ENCODE data around the gene CMTM1. TPM values are rescaled to one million over a fixed set of nuclear protein-coding genes. Genes with fewer than 3 reads are reported as not detected.

Gene CMTM1
- total RNA-seq, 1 donor from 2014 or later: 0.95 TPM

GRCh38 chr16:66519482-66520373 lies 46.5 kb upstream of the CMTM1 start:
- ChIA-PET POLR2A (interaction anchor here (9.8 kb wide), 1 partner anchor 30 kb away, joined by 162 read pairs; the partner anchor contains the start of genes CKLF and TK2), CTCF (no interaction called here)
- intact Hi-C loops (cut with micrococcal nuclease): loop anchor here (2.0 kb wide), 1 partner anchor 231 kb away; the partner anchor contains the start of gene DYNC1LI2
- H3K4me3 Mint-ChIP-seq: no peak overlapping the region
- TF ChIP-seq, protein P1, sequence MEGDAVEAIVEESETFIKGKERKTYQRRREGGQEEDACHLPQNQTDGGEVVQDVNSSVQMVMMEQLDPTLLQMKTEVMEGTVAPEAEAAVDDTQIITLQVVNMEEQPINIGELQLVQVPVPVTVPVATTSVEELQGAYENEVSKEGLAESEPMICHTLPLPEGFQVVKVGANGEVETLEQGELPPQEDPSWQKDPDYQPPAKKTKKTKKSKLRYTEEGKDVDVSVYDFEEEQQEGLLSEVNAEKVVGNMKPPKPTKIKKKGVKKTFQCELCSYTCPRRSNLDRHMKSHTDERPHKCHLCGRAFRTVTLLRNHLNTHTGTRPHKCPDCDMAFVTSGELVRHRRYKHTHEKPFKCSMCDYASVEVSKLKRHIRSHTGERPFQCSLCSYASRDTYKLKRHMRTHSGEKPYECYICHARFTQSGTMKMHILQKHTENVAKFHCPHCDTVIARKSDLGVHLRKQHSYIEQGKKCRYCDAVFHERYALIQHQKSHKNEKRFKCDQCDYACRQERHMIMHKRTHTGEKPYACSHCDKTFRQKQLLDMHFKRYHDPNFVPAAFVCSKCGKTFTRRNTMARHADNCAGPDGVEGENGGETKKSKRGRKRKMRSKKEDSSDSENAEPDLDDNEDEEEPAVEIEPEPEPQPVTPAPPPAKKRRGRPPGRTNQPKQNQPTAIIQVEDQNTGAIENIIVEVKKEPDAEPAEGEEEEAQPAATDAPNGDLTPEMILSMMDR (IDR thresholded peaks at IDR 0.05): no peak
- H3K27ac Mint-ChIP-seq: peak overlapping the region; percentile 13
- H3K9me3 Mint-ChIP-seq: no peaks in the 10 kb centered on the region
- ATAC-seq (ENCODE audit: low read depth) (no peak), DNase-seq (no peak)
- no peaks in the 10 kb centered on the region for H3K36me3 Mint-ChIP-seq (ENCODE audit: low read depth)
- peaks cover 93% of the 10 kb centered on the region for H3K4me1 Mint-ChIP-seq
- no peaks in the 10 kb centered on the region for H3K27me3 Mint-ChIP-seq

GRCh38 chr16:66520406-66521170 lies 45.7 kb upstream of the CMTM1 start:
- POLR2A ChIA-PET: interaction anchor here (9.8 kb wide), 1 partner anchor 29 kb away, joined by 162 read pairs; the partner anchor contains the start of genes CKLF and TK2
- H3K4me3 Mint-ChIP-seq: peak overlapping the region; percentile 39
- CTCF ChIA-PET: no interaction called here
- intact Hi-C loops (cut with micrococcal nuclease): loop anchor here (2.0 kb wide), 1 partner anchor 230 kb away; the partner anchor contains the start of gene DYNC1LI2
- H3K36me3 Mint-ChIP-seq (ENCODE audit: low read depth): no peaks in the 10 kb centered on the region
- ATAC-seq (ENCODE audit: low read depth) (no peak), DNase-seq (no peak)
- TF ChIP-seq, protein P1 (IDR thresholded peaks at IDR 0.05): no peak
- H3K4me1 Mint-ChIP-seq: peaks cover 97% of the 10 kb centered on the region
- no peaks in the 10 kb centered on the region for H3K9me3 Mint-ChIP-seq
- peak overlapping the region; percentile 24 for H3K27ac Mint-ChIP-seq
- no peaks in the 10 kb centered on the region for H3K27me3 Mint-ChIP-seq

- ChIA-PET POLR2A (interaction anchor here (9.8 kb wide), 1 partner anchor 29 kb away, joined by 162 read pairs; the partner anchor contains the start of genes CKLF and TK2), CTCF (interaction anchor here (1.2 kb wide), 1 partner anchor 45 kb away, joined by 3 read pairs; no protein-coding TSS in a partner anchor)
- Mint-ChIP-seq H3K27ac (no peak overlapping the region), H3K27me3 (no peaks in the 10 kb centered on the region), H3K4me3 (no peak overlapping the region), H3K36me3 (ENCODE audit: low read depth) (no peaks in the 10 kb centered on the region), H3K4me1 (peaks cover 97% of the 10 kb centered on the region), H3K9me3 (no peaks in the 10 kb centered on the region)
- TF ChIP-seq, protein P1 (IDR thresholded peaks at IDR 0.05): no peak
- no peak for DNase-seq
- intact Hi-C loops (cut with micrococcal nuclease): loop anchor here (2.0 kb wide), 1 partner anchor 230 kb away; the partner anchor contains the start of gene DYNC1LI2
- ATAC-seq (ENCODE audit: low read depth): no peak
Measured at GRCh38 chr16:66521252-66521713, 45.0 kb upstream of the CMTM1 start.

DNA sequence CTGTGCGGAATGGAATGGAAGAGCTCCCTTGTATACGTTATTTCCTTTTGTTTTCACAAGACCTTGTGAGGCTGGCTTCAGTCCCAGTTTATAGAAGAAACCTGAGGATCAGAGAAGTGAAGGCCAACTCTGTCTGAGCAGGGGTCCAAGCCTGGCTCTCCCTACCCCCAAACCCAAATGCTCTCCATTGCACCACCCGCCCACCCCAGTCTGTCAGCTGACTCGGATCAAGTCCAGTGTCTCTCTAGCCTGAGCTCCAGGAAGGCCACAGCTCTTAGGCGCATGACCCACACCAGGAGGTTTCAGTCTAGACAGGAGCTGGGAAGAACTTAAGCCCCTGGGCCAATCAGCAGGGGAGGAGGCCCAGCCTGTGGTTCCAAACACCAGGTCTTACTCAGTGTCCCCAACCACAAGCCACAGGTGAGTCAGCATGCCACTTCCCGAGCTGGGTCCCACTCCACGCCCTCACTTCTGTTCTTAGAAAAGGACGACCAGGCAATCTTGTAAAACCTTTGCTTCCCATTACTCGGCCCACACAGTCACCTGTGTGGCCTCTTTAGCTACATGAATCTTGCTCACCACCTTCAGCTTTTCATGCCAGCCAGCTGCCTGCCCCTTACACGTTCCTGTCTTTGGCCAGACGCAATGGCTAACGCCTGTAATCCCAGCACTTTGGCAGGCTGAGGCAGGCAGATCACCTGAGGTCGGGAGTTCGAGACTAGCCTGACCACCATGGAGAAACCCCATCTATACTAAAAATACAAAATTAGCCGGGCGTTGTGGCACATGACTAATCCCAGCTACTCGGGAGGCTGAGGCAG lies 44.1 kb upstream of the CMTM1 start:
- Mint-ChIP-seq H3K27ac (peak overlapping the region; percentile 93), H3K27me3 (no peaks in the 10 kb centered on the region), H3K9me3 (no peaks in the 10 kb centered on the region), H3K4me3 (peak overlapping the region; percentile 69), H3K4me1 (peaks cover 97% of the 10 kb centered on the region), H3K36me3 (ENCODE audit: low read depth) (no peaks in the 10 kb centered on the region)
- ChIA-PET CTCF (interaction anchor here (1.2 kb wide), 1 partner anchor 46 kb away, joined by 3 read pairs; no protein-coding TSS in a partner anchor), POLR2A (interaction anchor here (0.5 to 9.8 kb wide), 4 partner anchors 20 to 82 kb away, joined by 3 to 162 read pairs (median 4); partner anchors contain the start of genes CKLF and TK2)
- peak; percentile 62 for DNase-seq
- peak; percentile 33 for ATAC-seq (ENCODE audit: low read depth)
- TF ChIP-seq, protein P1 (IDR thresholded peaks at IDR 0.05): no peak
- intact Hi-C loops (cut with micrococcal nuclease): loop anchor here (2.0 kb wide), 1 partner anchor 229 kb away; the partner anchor contains the start of gene DYNC1LI2
